ENCODE data around the gene PSMF1. TPM values are rescaled to one million over a fixed set of nuclear protein-coding genes. Genes with fewer than 3 reads are reported as not detected.

The PSMF1 gene
- total and polyA plus RNA-seq, 9 of the 15 experiments (the other 6 are each of a cell fraction or from before 2014, with no cell fraction given): 8.5 to 192 (median 33.2) TPM

GRCh38 chr20:1174787-1175186 is 56.4 kb downstream of the PSMF1 start:
- Histone ChIP-seq H4K20me1 (replicated peaks; ENCODE audit: control insufficient read depth, insufficient read depth, low read length) (peaks cover 6% of the 10 kb centered on the region; the same call in 1 of the 2 replicates), H3K4me2 (ENCODE audit: insufficient read depth, low read length) (no peak overlapping the region), H3K4me3 (no peak overlapping the region), H3K4me1 (replicated peaks in 1 of 2; ENCODE audit: control insufficient read depth in 2 of 2, insufficient read depth in 2 of 2, low read length in 2 of 2) (peaks cover 14 to 27% of the 10 kb centered on the region in 2 experiments; a peak in 4 of 5 replicates), H3K9me1 (ENCODE audit: control insufficient read depth, insufficient read depth, low read length) (peaks cover 3% of the 10 kb centered on the region), H3K79me2 (ENCODE audit: control insufficient read depth, insufficient read depth, low read length) (no peaks in the 10 kb centered on the region), H3K27ac (ENCODE audit: extremely low read depth, low read depth, low read length) (no peak overlapping the region), H3K27me3 (ENCODE audit: control insufficient read depth in 2 of 2, insufficient read depth in 2 of 2, low read length in 2 of 2) (no peaks in the 10 kb centered on the region), H3K36me3 (ENCODE audit: control insufficient read depth, insufficient read depth, low read length) (peaks cover 19% of the 10 kb centered on the region; the same call in 1 of the 3 replicates), H3K9me3 (replicated peaks; ENCODE audit: control insufficient read depth, insufficient read depth, low read depth, low read length) (no peaks in the 10 kb centered on the region), H3K9ac (ENCODE audit: insufficient read depth in 1 of 2, low read depth in 2 of 2, low read length in 2 of 2) (no peak overlapping the region; a peak in 1 of 4 replicates), H2AFZ (ENCODE audit: low read depth, low read length) (no peak overlapping the region)
- 6% methylated on average over 6 of the region's 8 CpGs for WGBS (ENCODE audit: insufficient coverage, low coverage, missing lambda C conversion rate)
- ChIA-PET CTCF (ENCODE audit: low intra/inter-chr PET ratio) (no interaction called here), POLR2A (interaction anchor here (1.9 kb wide), 1 partner anchor 56 kb away, joined by 4 read pairs; the partner anchor contains the start of gene PSMF1)
- intact Hi-C loops (cut with micrococcal nuclease): loop anchor here (5.0 kb wide), 1 partner anchor 38 kb away; no protein-coding TSS in a partner anchor
- no TSS peak for BruUV-seq (replicated peaks)
- DNase-seq (ENCODE audit: extremely low read depth in 1 of 4, low spot score in 3 of 4) (peak in 3 of 4 experiments; percentile 23 to 45 (median 33)), FAIRE-seq (peak; percentile 51), ATAC-seq (peak; percentile 55)
- in situ Hi-C loops (cut with MboI): no loop called here
- TF ChIP-seq THRB (CRISPR knock-in tag; conservative IDR thresholded peaks at IDR 0.05) (no peak), RCOR1 (IDR thresholded peaks at IDR 0.05; ENCODE audit: borderline replicate concordance in 1 of 2, low read depth in 2 of 2, low read length in 2 of 2) (peak in 1 of 2 experiments; percentile 84; a peak in 3 of 4 replicates), ILK (tag; IDR thresholded peaks at IDR 0.05; ENCODE audit: borderline replicate concordance, low read depth) (no peak), ZNF12 (CRISPR knock-in tag; IDR thresholded peaks at IDR 0.05) (peak; percentile 81; the same call in 1 of the 2 replicates), STAT5A (IDR thresholded peaks at IDR 0.05; ENCODE audit: borderline replicate concordance, low read length) (peak; percentile 11; the same call in 1 of the 2 replicates), NRF1 (conservative IDR thresholded peaks at IDR 0.05 in 1 of 2, IDR thresholded peaks at IDR 0.05 in 1 of 2) (peak in 1 of 2 experiments; percentile 32; a peak in 1 of 4 replicates), EP400 (IDR thresholded peaks at IDR 0.05) (no peak), NR2C1 (IDR thresholded peaks at IDR 0.05) (no peak), NR2C1 (tag; IDR thresholded peaks at IDR 0.05) (peak; percentile 54; the same call in 1 of the 2 replicates), TRIM25 (IDR thresholded peaks at IDR 0.05; ENCODE audit: borderline replicate concordance) (no peak), EP300 (IDR thresholded peaks at IDR 0.05; ENCODE audit: low read length) (0 out of 2 replicates have a peak, but pooled peaks have one; percentile 31), NR2C2 (CRISPR knock-in tag; IDR thresholded peaks at IDR 0.05) (no peak), NR2C2 (tag; IDR thresholded peaks at IDR 0.05) (peak; percentile 35; the same call in 1 of the 2 replicates), TSHZ1 (CRISPR knock-in tag; IDR thresholded peaks at IDR 0.05) (no peak), YY1 (IDR thresholded peaks at IDR 0.05; ENCODE audit: borderline replicate concordance in 1 of 3, control insufficient read depth in 1 of 3, extremely low read depth in 1 of 3, insufficient read depth in 3 of 3, insufficient read length in 1 of 3, insufficient replicate concordance in 2 of 3, low read depth in 1 of 3, low read length in 2 of 3) (peak in 2 of 3 experiments; percentile 16 to 75)
